GM12878 (cell line): ENCODE data around the gene TSHZ2.

Experiments
- BCL11A ChIP-seq: IDR thresholded peaks from 2 replicates; pipeline ENCODE4 v1.6.1; 2011; ENCODE audit warnings: low read depth, low read length
- LARP7 ChIP-seq: fragments of 450-650 bp; IDR thresholded peaks from 2 replicates; pipeline ENCODE4 v1.6.1; 2017; ENCODE audit warnings: mild to moderate bottlenecking

DNA sequence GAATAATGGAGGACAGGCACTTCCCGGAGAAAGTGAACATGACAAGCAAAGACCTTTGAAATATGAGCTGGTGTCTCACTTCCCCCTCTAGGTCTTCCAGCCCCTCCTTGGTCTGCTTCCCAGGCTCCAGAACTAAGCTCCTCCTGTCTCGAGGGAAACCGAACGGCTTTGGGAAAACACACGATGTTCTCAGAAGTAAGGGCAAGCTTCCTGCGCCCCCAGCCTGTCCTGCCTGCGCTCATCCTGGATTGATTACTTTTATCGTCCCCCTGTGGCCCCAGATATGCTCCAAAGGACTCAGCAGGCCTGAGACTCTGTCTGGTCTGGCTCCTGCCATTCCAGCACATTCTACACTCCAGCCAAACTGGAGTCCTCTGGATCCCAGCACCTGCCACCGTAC is 538.1 kb downstream of the TSHZ2 start:
- TF ChIP-seq LARP7 (no peak), BCL11A (no peak)
